ENCODE results near the gene CPT1B. TPM values are rescaled to one million over a fixed set of nuclear protein-coding genes. Genes with fewer than 3 reads are reported as not detected.

CPT1B gene
- total and polyA plus RNA-seq, 2 donors (not counting 1 experiment from before 2014, with no cell fraction given), result 0.82 to 4.8 TPM

- Histone ChIP-seq H3K4me1 (ENCODE audit: control insufficient read depth, extremely low read depth, insufficient read depth, low read length) (no peaks in the 10 kb centered on the region), H3K79me2 (ENCODE audit: control insufficient read depth, insufficient read depth, low read length) (peaks cover 2% of the 10 kb centered on the region), H3K4me3 (replicated peaks in 1 of 4; ENCODE audit: control extremely low read depth in 1 of 4, insufficient read depth in 1 of 4, low read depth in 3 of 4, low read length in 4 of 4) (no peak overlapping the region), H4K20me1 (ENCODE audit: control insufficient read depth, extremely low read depth, insufficient read depth, low read length) (no peaks in the 10 kb centered on the region), H3K9me3 (ENCODE audit: control insufficient read depth, insufficient read depth, low read depth, low read length) (no peaks in the 10 kb centered on the region), H3K27ac (ENCODE audit: insufficient read depth, low read length) (no peak overlapping the region), H3K4me2 (ENCODE audit: extremely low read depth, insufficient read depth, low read length) (no peak overlapping the region), H2AFZ (ENCODE audit: low read length) (no peak overlapping the region), H3K27me3 (ENCODE audit: control insufficient read depth, insufficient read depth, low read length) (no peaks in the 10 kb centered on the region), H3K9ac (ENCODE audit: insufficient read depth, low read length) (no peak overlapping the region), H3K36me3 (ENCODE audit: control insufficient read depth, insufficient read depth, low read length) (no peaks in the 10 kb centered on the region)
- no peak for DNase-seq (ENCODE audit: low read depth in 2 of 2)
- TF ChIP-seq EZH2 (IDR thresholded peaks at IDR 0.05; ENCODE audit: low read length, missing control alignments) (no peak), CTCF (conservative IDR thresholded peaks at IDR 0.05 in 1 of 2, IDR thresholded peaks at IDR 0.05 in 1 of 2; ENCODE audit: low read depth in 1 of 2, low read length in 2 of 2) (no peak)
Measured at GRCh38 chr22:50586416-50586815, 8.2 kb upstream of the CPT1B start.

- no peaks in the 10 kb centered on the region for H3K27me3 ChIP-seq (ENCODE audit: control insufficient read depth, insufficient read depth, low read length)
- H3K4me2 ChIP-seq (ENCODE audit: extremely low read depth, insufficient read depth, low read length), result no peak overlapping the region
- no peaks in the 10 kb centered on the region for H3K36me3 ChIP-seq (ENCODE audit: control insufficient read depth, insufficient read depth, low read length)
- no peaks in the 10 kb centered on the region for H3K9me3 ChIP-seq (ENCODE audit: control insufficient read depth, insufficient read depth, low read depth, low read length)
- no peak for TF ChIP-seq CTCF (conservative IDR thresholded peaks at IDR 0.05 in 1 of 2, IDR thresholded peaks at IDR 0.05 in 1 of 2; ENCODE audit: low read depth in 1 of 2, low read length in 2 of 2)
- no peak for TF ChIP-seq EZH2 (IDR thresholded peaks at IDR 0.05; ENCODE audit: low read length, missing control alignments)
- no peaks in the 10 kb centered on the region for H4K20me1 ChIP-seq (ENCODE audit: control insufficient read depth, extremely low read depth, insufficient read depth, low read length)
- no peak overlapping the region for H2AFZ ChIP-seq (ENCODE audit: low read length)
- peaks cover 2% of the 10 kb centered on the region for H3K79me2 ChIP-seq (ENCODE audit: control insufficient read depth, insufficient read depth, low read length)
- H3K4me3 ChIP-seq (replicated peaks in 1 of 4; ENCODE audit: control extremely low read depth in 1 of 4, insufficient read depth in 1 of 4, low read depth in 3 of 4, low read length in 4 of 4), result no peak overlapping the region
- H3K9ac ChIP-seq (ENCODE audit: insufficient read depth, low read length), result no peak overlapping the region
- H3K27ac ChIP-seq (ENCODE audit: insufficient read depth, low read length), result no peak overlapping the region
- no peak for DNase-seq (ENCODE audit: low read depth in 2 of 2)
- no peaks in the 10 kb centered on the region for H3K4me1 ChIP-seq (ENCODE audit: control insufficient read depth, extremely low read depth, insufficient read depth, low read length)
Measured at GRCh38 chr22:50585781-50586180, 7.6 kb upstream of the CPT1B start.

- Histone ChIP-seq H2AFZ (ENCODE audit: low read length) (no peak overlapping the region), H3K36me3 (ENCODE audit: control insufficient read depth, insufficient read depth, low read length) (no peaks in the 10 kb centered on the region), H3K79me2 (ENCODE audit: control insufficient read depth, insufficient read depth, low read length) (peaks cover 2% of the 10 kb centered on the region), H3K4me1 (ENCODE audit: control insufficient read depth, extremely low read depth, insufficient read depth, low read length) (no peaks in the 10 kb centered on the region), H3K4me3 (replicated peaks in 1 of 4; ENCODE audit: control extremely low read depth in 1 of 4, insufficient read depth in 1 of 4, low read depth in 3 of 4, low read length in 4 of 4) (no peak overlapping the region), H4K20me1 (ENCODE audit: control insufficient read depth, extremely low read depth, insufficient read depth, low read length) (no peaks in the 10 kb centered on the region), H3K27ac (ENCODE audit: insufficient read depth, low read length) (no peak overlapping the region), H3K9me3 (ENCODE audit: control insufficient read depth, insufficient read depth, low read depth, low read length) (no peaks in the 10 kb centered on the region), H3K4me2 (ENCODE audit: extremely low read depth, insufficient read depth, low read length) (no peak overlapping the region), H3K9ac (ENCODE audit: insufficient read depth, low read length) (no peak overlapping the region), H3K27me3 (ENCODE audit: control insufficient read depth, insufficient read depth, low read length) (no peaks in the 10 kb centered on the region)
- TF ChIP-seq CTCF (conservative IDR thresholded peaks at IDR 0.05 in 1 of 2, IDR thresholded peaks at IDR 0.05 in 1 of 2; ENCODE audit: low read depth in 1 of 2, low read length in 2 of 2), result no peak
- no peak for TF ChIP-seq EZH2 (IDR thresholded peaks at IDR 0.05; ENCODE audit: low read length, missing control alignments)
- no peak for DNase-seq (ENCODE audit: low read depth in 2 of 2)
Measured at GRCh38 chr22:50585238-50585637, 7.0 kb upstream of the CPT1B start.
